B cell (primary cell): ENCODE data around the gene NPC1.
A peak's percentile ranks its signal among the peaks of the same experiment; 100 is the strongest.

Source experiments
- CTCF ChIP-seq: fragments of 200-600 bp; IDR thresholded peaks from one replicate; pipeline ENCODE4 v1.8.0; 2022; ENCODE audit warnings: antibody characterized with exemption, mild to moderate bottlenecking
- EZH2 ChIP-seq: IDR thresholded peaks from 2 replicates; pipeline ENCODE4 v1.6.1; 2012; ENCODE audit warnings: borderline replicate concordance, low read depth, mild to moderate bottlenecking, moderate library complexity, low read length; ENCODE audit not compliant: insufficient read depth, poor library complexity, severe bottlenecking

GRCh38 chr18:23587220-23587642, 925 bp upstream of the NPC1 start:
- TF ChIP-seq CTCF (peak; percentile 13), EZH2 (no peak)
